SH-SY5Y (cell line): Measurements from ENCODE around the gene KRTAP10-5.
"Not testable (repeated sequence)": the region's sequence is repeated elsewhere in the genome, so short reads cannot be mapped to it uniquely, and the experiment has no call there.

Source experiments
- GATA2 ChIP-seq: IDR thresholded peaks from 2 replicates; pipeline ENCODE4 v1.6.1; 2011; ENCODE audit warnings: mild to moderate bottlenecking, low read depth, low read length
- GATA3 ChIP-seq: IDR thresholded peaks from 2 replicates; pipeline ENCODE4 v1.6.1; 2011; ENCODE audit warnings: low read depth, mild to moderate bottlenecking, low read length, moderate library complexity

DNA sequence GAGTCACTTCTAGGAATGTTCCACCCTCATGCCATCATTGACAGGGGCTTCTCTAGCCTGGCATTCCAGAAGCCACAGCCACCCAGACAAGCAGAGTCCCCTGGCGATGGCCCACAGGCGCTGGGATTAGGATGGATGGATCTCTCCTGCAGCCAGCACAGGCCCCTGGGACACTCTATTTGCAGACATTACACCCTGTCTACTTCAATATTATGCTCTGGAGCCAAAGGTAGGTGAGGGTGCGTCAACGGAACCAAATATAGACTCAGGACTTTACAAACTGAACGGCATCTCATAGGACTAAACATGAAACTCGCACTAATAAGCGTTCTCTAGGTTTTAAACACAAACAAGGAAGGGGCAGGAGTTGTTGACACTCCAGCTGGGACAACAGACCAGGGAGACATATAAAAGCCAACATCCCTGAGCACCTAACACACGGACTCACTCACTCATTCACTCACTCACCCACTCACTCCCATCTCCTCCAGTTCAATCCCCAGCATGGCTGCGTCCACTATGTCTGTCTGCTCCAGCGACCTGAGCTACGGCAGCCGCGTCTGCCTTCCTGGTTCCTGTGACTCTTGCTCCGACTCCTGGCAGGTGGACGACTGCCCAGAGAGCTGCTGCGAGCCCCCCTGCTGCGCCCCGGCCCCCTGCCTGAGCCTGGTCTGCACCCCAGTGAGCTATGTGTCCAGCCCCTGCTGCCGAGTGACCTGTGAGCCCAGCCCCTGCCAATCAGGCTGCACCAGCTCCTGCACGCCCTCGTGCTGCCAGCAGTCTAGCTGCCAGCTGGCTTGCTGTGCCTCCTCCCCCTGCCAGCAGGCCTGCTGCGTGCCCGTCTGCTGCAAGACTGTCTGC, 19.9 kb upstream of the KRTAP10-5 start, which contains the start of gene KRTAP10-7:
- not testable (repeated sequence) for TF ChIP-seq GATA3, GATA2
